ENCODE results near the gene PDGFA. TPM values are rescaled to one million over a fixed set of nuclear protein-coding genes. Genes with fewer than 3 reads are reported as not detected.

Gene PDGFA
- total and polyA plus RNA-seq, 12 donors = 14.3 to 38.5 (median 24.2) TPM

DNA sequence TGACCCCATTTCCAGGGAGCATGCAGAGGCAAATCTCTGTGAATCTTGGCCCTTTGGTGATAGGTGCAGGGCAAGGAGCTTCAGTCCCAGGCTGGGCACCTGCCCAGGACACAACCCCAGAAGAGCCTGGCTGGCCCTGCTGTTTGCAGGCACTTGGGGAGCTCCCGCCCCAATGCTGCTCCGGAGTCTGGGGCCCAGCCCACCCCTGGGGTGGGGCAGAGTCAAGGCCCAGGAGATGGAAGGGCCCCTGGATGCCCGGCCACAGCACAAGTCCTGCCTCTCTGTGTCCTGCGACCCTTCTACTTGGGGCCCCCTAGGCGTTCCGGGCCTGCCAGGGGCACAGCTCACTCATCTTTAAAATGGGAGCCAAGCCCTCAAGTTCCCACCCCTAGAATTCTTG, 24.7 kb downstream of the PDGFA start:
- Histone ChIP-seq H3K27ac (no peak overlapping the region), H3K27me3 (peaks cover 0 to 4% (median 0%) of the 10 kb centered on the region in 7 donors), H3K4me3 (no peak overlapping the region), H3K36me3 (peaks cover 0 to 42% (median 16%) of the 10 kb centered on the region in 9 donors), H3K9me3 (no peaks in the 10 kb centered on the region), H3K4me1 (peaks cover 0 to 17% (median 0%) of the 10 kb centered on the region in 9 donors)
- ATAC-seq (no peak), DNase-seq (peak in 1 of 2 donors; percentile 7)
- TF ChIP-seq, protein P1, sequence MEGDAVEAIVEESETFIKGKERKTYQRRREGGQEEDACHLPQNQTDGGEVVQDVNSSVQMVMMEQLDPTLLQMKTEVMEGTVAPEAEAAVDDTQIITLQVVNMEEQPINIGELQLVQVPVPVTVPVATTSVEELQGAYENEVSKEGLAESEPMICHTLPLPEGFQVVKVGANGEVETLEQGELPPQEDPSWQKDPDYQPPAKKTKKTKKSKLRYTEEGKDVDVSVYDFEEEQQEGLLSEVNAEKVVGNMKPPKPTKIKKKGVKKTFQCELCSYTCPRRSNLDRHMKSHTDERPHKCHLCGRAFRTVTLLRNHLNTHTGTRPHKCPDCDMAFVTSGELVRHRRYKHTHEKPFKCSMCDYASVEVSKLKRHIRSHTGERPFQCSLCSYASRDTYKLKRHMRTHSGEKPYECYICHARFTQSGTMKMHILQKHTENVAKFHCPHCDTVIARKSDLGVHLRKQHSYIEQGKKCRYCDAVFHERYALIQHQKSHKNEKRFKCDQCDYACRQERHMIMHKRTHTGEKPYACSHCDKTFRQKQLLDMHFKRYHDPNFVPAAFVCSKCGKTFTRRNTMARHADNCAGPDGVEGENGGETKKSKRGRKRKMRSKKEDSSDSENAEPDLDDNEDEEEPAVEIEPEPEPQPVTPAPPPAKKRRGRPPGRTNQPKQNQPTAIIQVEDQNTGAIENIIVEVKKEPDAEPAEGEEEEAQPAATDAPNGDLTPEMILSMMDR (IDR thresholded peaks at IDR 0.05) = no peak
- WGBS, 2 donors = 86 to 92% methylated on average over 6 of the region's 6 CpGs
- intact Hi-C loops (cut with DNase I) = loop anchor here in 1 of 10 donors (10.0 kb wide), 1 partner anchor 120 kb away; no protein-coding TSS in a partner anchor

DNA sequence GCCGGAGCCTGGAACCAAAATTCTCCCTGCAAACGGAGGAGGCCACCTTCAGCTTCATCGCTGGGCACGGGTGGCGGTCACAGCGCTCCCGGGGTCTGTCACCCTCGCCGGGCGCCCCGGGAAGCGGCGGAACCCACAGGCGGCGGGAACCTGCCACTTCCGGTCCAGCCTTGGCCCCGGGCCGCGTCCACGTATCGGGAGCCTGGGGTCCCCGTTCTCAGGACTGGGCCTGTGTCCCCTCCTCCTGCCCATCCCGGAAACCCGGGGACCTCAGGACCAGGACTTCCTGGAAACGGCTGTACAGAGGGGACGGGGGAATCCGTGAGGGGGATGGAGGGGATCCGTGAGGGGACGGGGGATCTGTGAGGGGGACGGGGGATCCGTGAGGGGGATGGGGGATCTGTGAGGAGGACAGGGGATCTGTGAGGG, 25.4 kb downstream of the PDGFA start:
- intact Hi-C loops (cut with DNase I) = loop anchor here in 1 of 10 donors (10.0 kb wide), 1 partner anchor 119 kb away; no protein-coding TSS in a partner anchor
- peak in 1 of 8 donors; percentile 21 for ATAC-seq
- 84 to 88% methylated on average over 31 of the region's 31 CpGs for WGBS, 2 donors

DNA sequence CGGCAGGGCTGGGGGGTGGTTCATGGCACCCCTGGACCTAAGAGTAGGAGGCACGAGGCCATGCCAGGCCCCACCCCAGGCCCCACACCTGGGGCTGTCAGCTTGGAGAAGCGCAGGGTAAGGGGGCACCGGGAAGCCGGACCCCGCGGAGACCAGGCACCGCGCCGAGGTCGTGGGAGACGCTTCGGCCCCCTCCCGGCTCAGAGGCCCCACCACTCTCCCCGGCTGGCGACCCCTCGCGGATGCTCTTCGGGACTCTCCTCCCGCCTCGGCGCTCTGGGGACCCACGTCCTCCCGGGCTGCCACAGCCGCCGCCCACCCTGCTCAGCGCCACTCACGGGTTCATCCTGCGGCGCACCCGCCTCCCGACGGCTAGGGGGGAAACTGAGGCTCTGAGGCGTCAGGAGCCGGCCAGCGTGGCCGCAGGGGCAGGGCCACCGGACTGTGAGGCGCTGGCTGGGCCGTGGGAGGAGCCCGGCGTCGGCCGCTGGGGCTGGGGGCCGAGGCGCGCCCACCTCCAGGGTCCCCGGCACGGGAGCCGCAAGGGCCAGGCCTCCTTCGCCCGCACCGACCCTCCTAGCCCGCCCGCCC, 25.9 kb downstream of the PDGFA start:
- Histone ChIP-seq H3K4me3 (peak overlapping the region in 2 of 10 donors; percentile 1 to 27), H3K27ac (no peak overlapping the region), H3K9me3 (no peaks in the 10 kb centered on the region), H3K4me1 (peaks cover 0 to 12% (median 0%) of the 10 kb centered on the region in 9 donors), H3K27me3 (peaks cover 0 to 4% (median 0%) of the 10 kb centered on the region in 7 donors), H3K36me3 (peaks cover 0 to 30% (median 6%) of the 10 kb centered on the region in 9 donors)
- peak in 2 of 8 donors; percentile 16 to 21 for ATAC-seq
- intact Hi-C loops (cut with DNase I) = loop anchor here in 1 of 10 donors (10.0 kb wide), 1 partner anchor 119 kb away; no protein-coding TSS in a partner anchor
- peak in 1 of 2 donors; percentile 10 for DNase-seq
- TF ChIP-seq, protein P1 (IDR thresholded peaks at IDR 0.05) = no peak
- WGBS, 2 donors = 92 to 95% methylated on average over 55 of the region's 55 CpGs

More for the DNA sequence above, 25.4 kb downstream of the PDGFA start:
- Histone ChIP-seq H3K36me3 (peaks cover 0 to 35% (median 11%) of the 10 kb centered on the region in 9 donors), H3K9me3 (no peaks in the 10 kb centered on the region), H3K27ac (no peak overlapping the region), H3K4me3 (peak overlapping the region in 2 of 10 donors; percentile 1 to 27), H3K4me1 (peaks cover 0 to 16% (median 0%) of the 10 kb centered on the region in 9 donors), H3K27me3 (peaks cover 0 to 4% (median 0%) of the 10 kb centered on the region in 7 donors)
- TF ChIP-seq, protein P1 (IDR thresholded peaks at IDR 0.05) = no peak
- DNase-seq = peak in 1 of 2 donors; percentile 8

DNA sequence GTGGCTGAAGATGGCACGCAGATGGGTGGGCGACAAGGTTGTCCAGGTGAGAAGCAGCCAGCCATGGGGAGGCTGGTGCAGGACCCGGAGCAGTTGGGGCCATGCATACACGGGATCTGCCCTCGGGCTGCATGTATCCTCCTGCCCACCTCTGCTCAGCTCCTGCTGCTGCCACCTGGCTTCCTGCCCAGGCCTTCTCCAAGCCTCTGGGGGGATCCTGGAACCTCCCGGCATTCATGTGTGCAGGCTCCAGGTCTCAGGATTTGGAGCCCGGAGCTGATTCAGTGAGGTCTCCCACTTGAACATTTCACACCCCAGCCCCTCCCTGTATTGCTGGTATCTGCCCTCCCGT, 27.0 kb downstream of the PDGFA start:
- 67 to 70% methylated on average over 8 of the region's 8 CpGs for WGBS, 2 donors
- peak in 1 of 8 donors; percentile 13 for ATAC-seq

More for the DNA sequence above, 27.0 kb downstream of the PDGFA start:
- peaks cover 0 to 12% (median 0%) of the 10 kb centered on the region in 9 donors for H3K4me1 ChIP-seq
- no peak overlapping the region for H3K27ac ChIP-seq
- intact Hi-C loops (cut with DNase I) = loop anchor here in 1 of 10 donors (10.0 kb wide), 1 partner anchor 118 kb away; no protein-coding TSS in a partner anchor
- H3K9me3 ChIP-seq = no peaks in the 10 kb centered on the region
- peak in 1 of 2 donors; percentile 21 for DNase-seq
- peaks cover 0 to 4% (median 0%) of the 10 kb centered on the region in 7 donors for H3K27me3 ChIP-seq
- H3K36me3 ChIP-seq = peaks cover 0 to 20% (median 6%) of the 10 kb centered on the region in 9 donors
- TF ChIP-seq, protein P1 (IDR thresholded peaks at IDR 0.05) = no peak
- no peak overlapping the region for H3K4me3 ChIP-seq
